Fibroblast of lung (primary cell): ENCODE results near the gene TNFRSF1A. TPM values are rescaled to one million over a fixed set of nuclear protein-coding genes. Genes with fewer than 3 reads are reported as not detected.

Source experiments
- DNase-seq, 2 donors: peaks; one replicate each; pipeline versions ENCODE4 v3.0.0 to v3.0.0-alpha.2; 2010; ENCODE audit warnings: low read depth in 2 of 2
- H2AFZ ChIP-seq: 2 replicates; pipeline ENCODE4 v1.5.1; 2012; ENCODE audit warnings: low read length, control low read depth, inconsistent platforms
- H3K27ac ChIP-seq: 2 replicates; pipeline ENCODE4 v1.5.1; 2011; ENCODE audit warnings: low read length, control low read depth; ENCODE audit not compliant: insufficient read depth
- H3K27me3 ChIP-seq: 2 replicates; pipeline ENCODE4 v1.5.1; 2011; ENCODE audit warnings: mild to moderate bottlenecking, low read length; ENCODE audit not compliant: control insufficient read depth, insufficient read depth
- H3K36me3 ChIP-seq: 2 replicates; pipeline ENCODE4 v1.5.1; 2011; ENCODE audit warnings: low read length; ENCODE audit not compliant: control insufficient read depth, insufficient read depth
- H3K4me1 ChIP-seq: 2 replicates; pipeline ENCODE4 v1.5.1; 2011; ENCODE audit warnings: low read length; ENCODE audit not compliant: control insufficient read depth, insufficient read depth; ENCODE audit errors: extremely low read depth
- H3K4me2 ChIP-seq: 2 replicates; pipeline ENCODE4 v1.5.1; 2011; ENCODE audit warnings: low read length, control low read depth; ENCODE audit not compliant: insufficient read depth; ENCODE audit errors: extremely low read depth
- H3K4me3 ChIP-seq, 4 experiments: fragments of 200-600 bp in 1 of 4; sonication (generic) in 1 of 4; replicated peaks in 1 of 4; 2 replicates each; pipeline ENCODE4 v1.5.1; 2011 to 2016; ENCODE audit warnings: low read length in 4 of 4, low read depth in 3 of 4, mild to moderate bottlenecking in 3 of 4, control low read depth in 2 of 4, inconsistent platforms in 1 of 4, mixed read lengths in 1 of 4; ENCODE audit not compliant: insufficient read depth in 1 of 4; ENCODE audit errors: control extremely low read depth in 1 of 4
- H3K79me2 ChIP-seq: 2 replicates; pipeline ENCODE4 v1.5.1; 2012; ENCODE audit warnings: mild to moderate bottlenecking, low read length, inconsistent platforms; ENCODE audit not compliant: control insufficient read depth, insufficient read depth
- H3K9ac ChIP-seq: 2 replicates; pipeline ENCODE4 v1.5.1; 2011; ENCODE audit warnings: mild to moderate bottlenecking, low read length, control low read depth; ENCODE audit not compliant: insufficient read depth
- H3K9me3 ChIP-seq: 2 replicates; pipeline ENCODE4 v1.5.1; 2012; ENCODE audit warnings: low read depth, low read length; ENCODE audit not compliant: control insufficient read depth, insufficient read depth
- H4K20me1 ChIP-seq: 2 replicates; pipeline ENCODE4 v1.5.1; 2011; ENCODE audit warnings: low read length; ENCODE audit not compliant: control insufficient read depth, insufficient read depth; ENCODE audit errors: extremely low read depth
- EZH2 ChIP-seq: IDR thresholded peaks from 2 replicates; pipeline ENCODE4 v1.5.1; 2012; ENCODE audit warnings: low read length, control low read depth, mild to moderate bottlenecking; ENCODE audit errors: missing control alignments
- polyA plus RNA-seq, 2 donors: library from polyadenylated mRNA; depleted of rRNA in 1 of 2; stranded (reverse) in 1 of 2; unstranded in 1 of 2; fragments of >200 nt; gene quantifications; 2 replicates each; pipeline ENCODE4 v1.2.1, GENCODE V29; 2011 to 2012; ENCODE audit warnings: missing spikeins in 1 of 2
- total RNA-seq: library from RNA; depleted of rRNA; stranded (reverse); fragments of >200 nt; gene quantifications from 2 replicates; pipeline ENCODE4 v1.2.1, GENCODE V29; 2014
- TF ChIP-seq, protein P1 (sequence below), 2 donors: IDR thresholded peaks in 1 of 2; conservative IDR thresholded peaks in 1 of 2; 1 replicate in 1 of 2; 2 replicates in 1 of 2; pipeline ENCODE4 v1.5.1; 2011 to 2012; ENCODE audit warnings: low read length in 2 of 2, control low read depth in 1 of 2, inconsistent platforms in 1 of 2, low read depth in 1 of 2, mild to moderate bottlenecking in 1 of 2

Gene TNFRSF1A
- total and polyA plus RNA-seq, 2 donors (not counting 1 experiment from before 2014, with no cell fraction given) = 157 to 257 TPM

GRCh38 chr12:6378709-6379472 is 37.0 kb upstream of the TNFRSF1A start:
- Histone ChIP-seq H3K27ac (no peak overlapping the region), H3K9me3 (no peaks in the 10 kb centered on the region), H3K36me3 (no peaks in the 10 kb centered on the region), H3K79me2 (no peaks in the 10 kb centered on the region), H3K27me3 (no peaks in the 10 kb centered on the region), H3K4me2 (no peak overlapping the region), H3K4me1 (peaks cover 19% of the 10 kb centered on the region), H3K9ac (no peak overlapping the region), H2AFZ (no peak overlapping the region), H4K20me1 (no peaks in the 10 kb centered on the region), H3K4me3 (no peak overlapping the region)
- TF ChIP-seq EZH2 = no peak
- TF ChIP-seq, protein P1, sequence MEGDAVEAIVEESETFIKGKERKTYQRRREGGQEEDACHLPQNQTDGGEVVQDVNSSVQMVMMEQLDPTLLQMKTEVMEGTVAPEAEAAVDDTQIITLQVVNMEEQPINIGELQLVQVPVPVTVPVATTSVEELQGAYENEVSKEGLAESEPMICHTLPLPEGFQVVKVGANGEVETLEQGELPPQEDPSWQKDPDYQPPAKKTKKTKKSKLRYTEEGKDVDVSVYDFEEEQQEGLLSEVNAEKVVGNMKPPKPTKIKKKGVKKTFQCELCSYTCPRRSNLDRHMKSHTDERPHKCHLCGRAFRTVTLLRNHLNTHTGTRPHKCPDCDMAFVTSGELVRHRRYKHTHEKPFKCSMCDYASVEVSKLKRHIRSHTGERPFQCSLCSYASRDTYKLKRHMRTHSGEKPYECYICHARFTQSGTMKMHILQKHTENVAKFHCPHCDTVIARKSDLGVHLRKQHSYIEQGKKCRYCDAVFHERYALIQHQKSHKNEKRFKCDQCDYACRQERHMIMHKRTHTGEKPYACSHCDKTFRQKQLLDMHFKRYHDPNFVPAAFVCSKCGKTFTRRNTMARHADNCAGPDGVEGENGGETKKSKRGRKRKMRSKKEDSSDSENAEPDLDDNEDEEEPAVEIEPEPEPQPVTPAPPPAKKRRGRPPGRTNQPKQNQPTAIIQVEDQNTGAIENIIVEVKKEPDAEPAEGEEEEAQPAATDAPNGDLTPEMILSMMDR (conservative IDR thresholded peaks at IDR 0.05 in 1 of 2, IDR thresholded peaks at IDR 0.05 in 1 of 2; ENCODE audit: low read depth in 1 of 2, low read length in 2 of 2) = no peak
- DNase-seq = peak in 1 of 2 donors; percentile 17

DNA sequence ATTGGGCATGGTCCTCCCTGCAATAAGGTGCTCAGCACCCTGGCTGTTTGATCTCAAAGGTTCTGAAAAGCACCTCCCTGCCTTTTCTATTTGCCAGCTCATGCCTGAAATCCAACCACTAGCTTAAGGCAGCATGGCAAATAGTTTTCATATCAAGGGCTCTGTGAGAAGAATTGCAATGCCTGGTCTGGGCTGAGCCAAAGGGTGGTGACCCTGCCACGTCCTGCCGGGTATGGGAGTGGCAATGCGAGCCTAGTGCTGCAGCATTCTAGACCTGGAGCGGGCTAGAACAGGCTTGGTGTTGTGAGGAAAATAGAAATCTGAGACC is 35.8 kb upstream of the TNFRSF1A start:
- no peaks in the 10 kb centered on the region for H3K27me3 ChIP-seq
- H2AFZ ChIP-seq = no peak overlapping the region
- H3K9ac ChIP-seq = no peak overlapping the region
- H4K20me1 ChIP-seq = no peaks in the 10 kb centered on the region
- no peak overlapping the region for H3K4me2 ChIP-seq
- H3K4me1 ChIP-seq = peaks cover 16% of the 10 kb centered on the region
- DNase-seq = no peak
- no peaks in the 10 kb centered on the region for H3K36me3 ChIP-seq
- H3K79me2 ChIP-seq = no peaks in the 10 kb centered on the region
- H3K27ac ChIP-seq = no peak overlapping the region
- no peak overlapping the region for H3K4me3 ChIP-seq
- no peaks in the 10 kb centered on the region for H3K9me3 ChIP-seq
- TF ChIP-seq, protein P1 (conservative IDR thresholded peaks at IDR 0.05 in 1 of 2, IDR thresholded peaks at IDR 0.05 in 1 of 2; ENCODE audit: low read depth in 1 of 2, low read length in 2 of 2) = no peak
- no peak for TF ChIP-seq EZH2

DNA sequence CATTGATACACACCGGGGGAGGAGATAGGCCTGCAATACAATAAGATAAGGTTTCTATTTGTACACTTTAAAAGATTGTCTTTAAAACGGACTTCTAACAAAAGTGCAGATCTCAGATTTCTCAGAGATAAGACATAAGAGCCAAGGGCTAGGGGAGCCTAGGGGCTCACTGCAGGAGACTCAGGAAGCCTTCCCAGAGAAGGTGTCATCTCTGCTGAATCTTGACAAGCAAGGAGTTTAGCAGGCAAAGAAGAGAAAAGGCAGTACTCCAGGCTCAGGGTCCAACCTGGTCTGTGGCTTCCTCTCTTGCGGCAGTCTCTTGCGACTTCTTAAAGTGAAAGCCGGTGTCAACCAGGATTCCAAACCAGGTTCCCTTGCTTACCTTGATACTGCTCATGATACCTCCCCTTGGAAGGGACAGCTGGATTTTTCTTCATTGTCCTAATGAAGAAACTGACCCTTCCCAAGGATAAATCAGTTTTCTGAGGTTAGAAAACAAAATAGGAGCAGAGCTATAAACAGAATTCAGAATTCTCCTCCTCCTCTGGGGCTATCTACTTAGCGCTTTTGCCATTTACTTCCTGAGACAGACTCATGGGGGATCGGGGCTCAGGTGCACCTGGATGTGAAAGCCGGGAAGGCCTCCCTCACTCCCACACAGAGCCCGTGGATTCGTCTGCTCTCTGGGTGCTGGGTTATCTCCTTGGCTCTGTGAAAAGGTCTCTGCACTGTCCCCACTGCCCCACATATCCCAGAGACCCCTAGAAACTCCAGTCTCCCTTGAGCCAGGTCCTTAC is 35.2 kb upstream of the TNFRSF1A start:
- no peaks in the 10 kb centered on the region for H4K20me1 ChIP-seq

More for the DNA sequence above, 35.2 kb upstream of the TNFRSF1A start:
- H3K27ac ChIP-seq = no peak overlapping the region
- no peak for TF ChIP-seq EZH2
- TF ChIP-seq, protein P1 (conservative IDR thresholded peaks at IDR 0.05 in 1 of 2, IDR thresholded peaks at IDR 0.05 in 1 of 2; ENCODE audit: low read depth in 1 of 2, low read length in 2 of 2) = no peak
- no peak overlapping the region for H3K9ac ChIP-seq
- no peak overlapping the region for H3K4me3 ChIP-seq
- no peak for DNase-seq
- H3K27me3 ChIP-seq = no peaks in the 10 kb centered on the region
- H3K4me2 ChIP-seq = peak overlapping the region; percentile 3
- peaks cover 20% of the 10 kb centered on the region for H3K4me1 ChIP-seq
- no peaks in the 10 kb centered on the region for H3K9me3 ChIP-seq
- no peaks in the 10 kb centered on the region for H3K79me2 ChIP-seq
- H3K36me3 ChIP-seq = no peaks in the 10 kb centered on the region
- H2AFZ ChIP-seq = peak overlapping the region; percentile 59
